Left hindlimb (tissue), 1 donor: ENCODE data around the gene LILRB5.
A peak's percentile ranks its signal among the peaks of the same experiment; 100 is the strongest.
"Not testable (repeated sequence)": the region's sequence is repeated elsewhere in the genome, so short reads cannot be mapped to it uniquely, and the experiment has no call there.

Experiments used
- DNase-seq: peaks from one replicate; pipeline ENCODE4 v3.0.0-alpha.2; 2018

Gene LILRB5

GRCh38 chr19:54209811-54210494, 47.1 kb downstream of the LILRB5 start:
- DNase-seq, result peak; percentile 82

- DNase-seq, result no peak
Observed at GRCh38 chr19:54209058-54209810, 47.8 kb downstream of the LILRB5 start.

- no peak for DNase-seq
Observed at GRCh38 chr19:54208784-54209057, 48.4 kb downstream of the LILRB5 start.

GRCh38 chr19:54207983-54208783, 48.9 kb downstream of the LILRB5 start:
- DNase-seq, result peak; percentile 70

GRCh38 chr19:54207676-54207982, 49.4 kb downstream of the LILRB5 start:
- no peak for DNase-seq

GRCh38 chr19:54207193-54207592, 49.9 kb downstream of the LILRB5 start:
- not testable (repeated sequence) for DNase-seq

- DNase-seq, result no peak
Observed at GRCh38 chr19:54206831-54207177, 50.3 kb downstream of the LILRB5 start.

- no peak for DNase-seq
Observed at GRCh38 chr19:54206030-54206830, 50.8 kb downstream of the LILRB5 start.

- DNase-seq, result no peak
Observed at GRCh38 chr19:54204767-54205468, 52.2 kb downstream of the LILRB5 start.

GRCh38 chr19:54203151-54203611, 53.9 kb downstream of the LILRB5 start:
- DNase-seq, result no peak

GRCh38 chr19:54201980-54202379, 55.1 kb downstream of the LILRB5 start:
- no peak for DNase-seq

GRCh38 chr19:54201172-54201701, 55.8 kb downstream of the LILRB5 start:
- DNase-seq, result no peak
